NB4 (cell line): ENCODE results near the gene TTLL6.

Experiments
- MYC ChIP-seq: IDR thresholded peaks from 2 replicates; pipeline ENCODE4 v1.6.1; 2011; ENCODE audit warnings: low read depth, low read length
- POLR2A ChIP-seq: IDR thresholded peaks from 2 replicates; pipeline ENCODE4 v1.6.1; 2011; ENCODE audit warnings: mild to moderate bottlenecking; ENCODE audit not compliant: insufficient read length; ENCODE audit errors: extremely low read depth
- TF ChIP-seq, protein P1 (sequence below): IDR thresholded peaks from one replicate; pipeline ENCODE4 v1.5.1; 2012; ENCODE audit warnings: low read depth, low read length
- TF ChIP-seq, protein P2 (sequence below): IDR thresholded peaks from 2 replicates; pipeline ENCODE4 v1.6.1; 2011; ENCODE audit warnings: low read depth, low read length

- TF ChIP-seq, protein P1, sequence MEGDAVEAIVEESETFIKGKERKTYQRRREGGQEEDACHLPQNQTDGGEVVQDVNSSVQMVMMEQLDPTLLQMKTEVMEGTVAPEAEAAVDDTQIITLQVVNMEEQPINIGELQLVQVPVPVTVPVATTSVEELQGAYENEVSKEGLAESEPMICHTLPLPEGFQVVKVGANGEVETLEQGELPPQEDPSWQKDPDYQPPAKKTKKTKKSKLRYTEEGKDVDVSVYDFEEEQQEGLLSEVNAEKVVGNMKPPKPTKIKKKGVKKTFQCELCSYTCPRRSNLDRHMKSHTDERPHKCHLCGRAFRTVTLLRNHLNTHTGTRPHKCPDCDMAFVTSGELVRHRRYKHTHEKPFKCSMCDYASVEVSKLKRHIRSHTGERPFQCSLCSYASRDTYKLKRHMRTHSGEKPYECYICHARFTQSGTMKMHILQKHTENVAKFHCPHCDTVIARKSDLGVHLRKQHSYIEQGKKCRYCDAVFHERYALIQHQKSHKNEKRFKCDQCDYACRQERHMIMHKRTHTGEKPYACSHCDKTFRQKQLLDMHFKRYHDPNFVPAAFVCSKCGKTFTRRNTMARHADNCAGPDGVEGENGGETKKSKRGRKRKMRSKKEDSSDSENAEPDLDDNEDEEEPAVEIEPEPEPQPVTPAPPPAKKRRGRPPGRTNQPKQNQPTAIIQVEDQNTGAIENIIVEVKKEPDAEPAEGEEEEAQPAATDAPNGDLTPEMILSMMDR = no peak
- no peak for TF ChIP-seq POLR2A
- TF ChIP-seq, protein P2, sequence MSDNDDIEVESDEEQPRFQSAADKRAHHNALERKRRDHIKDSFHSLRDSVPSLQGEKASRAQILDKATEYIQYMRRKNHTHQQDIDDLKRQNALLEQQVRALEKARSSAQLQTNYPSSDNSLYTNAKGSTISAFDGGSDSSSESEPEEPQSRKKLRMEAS = no peak
- no peak for TF ChIP-seq MYC
Observed at GRCh38 chr17:48834973-48835372, 17.9 kb upstream of the TTLL6 start.
